ENCODE data around the gene TMEM138. TPM values are rescaled to one million over a fixed set of nuclear protein-coding genes. Genes with fewer than 3 reads are reported as not detected.

TMEM138 gene
- total RNA-seq, 1 experiment from 2014 or later = 38.8 TPM

- TF ChIP-seq TEAD4 (CRISPR knock-in tag; IDR thresholded peaks at IDR 0.05) = no peak
- no peak for TF ChIP-seq ZNF423 (CRISPR knock-in tag; IDR thresholded peaks at IDR 0.05)
- TF ChIP-seq SMAD4 (CRISPR knock-in tag; IDR thresholded peaks at IDR 0.05) = no peak
- no peak for TF ChIP-seq CBFB (CRISPR knock-in tag; IDR thresholded peaks at IDR 0.05; ENCODE audit: low read depth)
- no peak for TF ChIP-seq NFYB (CRISPR knock-in tag; conservative IDR thresholded peaks at IDR 0.05; ENCODE audit: low read depth)
- no peak for TF ChIP-seq OVOL2 (CRISPR knock-in tag; IDR thresholded peaks at IDR 0.05; ENCODE audit: borderline replicate concordance)
- no peak for TF ChIP-seq ZNF317 (CRISPR knock-in tag; IDR thresholded peaks at IDR 0.05; ENCODE audit: borderline replicate concordance, low read depth)
- TF ChIP-seq ZSCAN18 (CRISPR knock-in tag; IDR thresholded peaks at IDR 0.05) = no peak
- no peak for TF ChIP-seq HMGA2 (CRISPR knock-in tag; IDR thresholded peaks at IDR 0.05)
- no peak for TF ChIP-seq IRF1 (CRISPR knock-in tag; IDR thresholded peaks at IDR 0.05)
- no peak for TF ChIP-seq TP53 (CRISPR knock-in tag; IDR thresholded peaks at IDR 0.05)
- TF ChIP-seq ZNF532 (CRISPR knock-in tag; IDR thresholded peaks at IDR 0.05; ENCODE audit: borderline replicate concordance) = no peak
- TF ChIP-seq CTCF (IDR thresholded peaks at IDR 0.05) = no peak
- DNase-seq (ENCODE audit: low spot score) (no peak), ATAC-seq (no peak)
- no peaks in the 10 kb centered on the region for H3K27me3 Mint-ChIP-seq (ENCODE audit: low read depth)
- POLR2A ChIA-PET = no interaction called here
- H3K4me3 Mint-ChIP-seq = no peak overlapping the region
- H3K27ac Mint-ChIP-seq = no peak overlapping the region
- no peaks in the 10 kb centered on the region for H3K9me3 Mint-ChIP-seq
- CTCF ChIA-PET = interaction anchor here (8.1 kb wide), 1 partner anchor 45 kb away, joined by 346 read pairs; no protein-coding TSS in a partner anchor
- H3K36me3 Mint-ChIP-seq = peaks cover 10% of the 10 kb centered on the region; the same call in 1 of the 2 replicates
- peaks cover 21% of the 10 kb centered on the region for H3K4me1 Mint-ChIP-seq
Measured at GRCh38 chr11:61339490-61339878, 22.7 kb upstream of the TMEM138 start.

- CTCF ChIA-PET = no interaction called here
- Mint-ChIP-seq H3K4me1 (peaks cover 12% of the 10 kb centered on the region), H3K27ac (no peak overlapping the region), H3K27me3 (ENCODE audit: low read depth) (no peaks in the 10 kb centered on the region), H3K4me3 (no peak overlapping the region), H3K36me3 (peaks cover 10% of the 10 kb centered on the region; the same call in 1 of the 2 replicates), H3K9me3 (no peaks in the 10 kb centered on the region)
- POLR2A ChIA-PET = no interaction called here
- no peak for DNase-seq (ENCODE audit: low spot score)
- ATAC-seq = no peak
- TF ChIP-seq ESRRA (CRISPR knock-in tag; IDR thresholded peaks at IDR 0.05; ENCODE audit: borderline replicate concordance) = no peak
- TF ChIP-seq E2F5 (CRISPR knock-in tag; IDR thresholded peaks at IDR 0.05) = no peak
- TF ChIP-seq NR1H2 (CRISPR knock-in tag; IDR thresholded peaks at IDR 0.05) = no peak
- no peak for TF ChIP-seq AR (CRISPR knock-in tag; IDR thresholded peaks at IDR 0.05)
- TF ChIP-seq CREM (CRISPR knock-in tag; IDR thresholded peaks at IDR 0.05) = no peak
- no peak for TF ChIP-seq HMGXB4 (CRISPR knock-in tag; IDR thresholded peaks at IDR 0.05)
- TF ChIP-seq SP1 (CRISPR knock-in tag; conservative IDR thresholded peaks at IDR 0.05) = no peak
- no peak for TF ChIP-seq ZBTB21 (CRISPR knock-in tag; IDR thresholded peaks at IDR 0.05; ENCODE audit: borderline replicate concordance)
- TF ChIP-seq ZNF416 (CRISPR knock-in tag; IDR thresholded peaks at IDR 0.05) = no peak
Measured at GRCh38 chr11:61340979-61341378, 21.2 kb upstream of the TMEM138 start.
